Measurements from ENCODE around the gene CARD11.
A peak's percentile ranks its signal among the peaks of the same experiment; 100 is the strongest.

CARD11 gene

GRCh38 chr7:2938514-2939192 is 105.0 kb downstream of the CARD11 start:
- no peak for DNase-seq (ENCODE audit: low read depth, low spot score)
- H3K4me3 ChIP-seq (ENCODE audit: low read depth, low read length) = no peak overlapping the region
- in situ Hi-C loops (cut with HindIII; ENCODE audit: low sequenced_read_pairs) = no loop called here
- TF ChIP-seq CTCF (IDR thresholded peaks at IDR 0.05; ENCODE audit: low read depth, low read length) = no peak

- H3K4me3 ChIP-seq (ENCODE audit: low read depth, low read length) = no peak overlapping the region
- DNase-seq (ENCODE audit: low read depth, low spot score) = no peak
- TF ChIP-seq CTCF (IDR thresholded peaks at IDR 0.05; ENCODE audit: low read depth, low read length) = no peak
- in situ Hi-C loops (cut with HindIII; ENCODE audit: low sequenced_read_pairs) = no loop called here
These were observed 105.8 kb downstream of the CARD11 start for GRCh38 chr7:2937701-2938513.

- DNase-seq (ENCODE audit: low read depth, low spot score) = no peak
- in situ Hi-C loops (cut with HindIII; ENCODE audit: low sequenced_read_pairs) = no loop called here
- no peak for TF ChIP-seq CTCF (IDR thresholded peaks at IDR 0.05; ENCODE audit: low read depth, low read length)
- no peak overlapping the region for H3K4me3 ChIP-seq (ENCODE audit: low read depth, low read length)
These were observed 106.6 kb downstream of the CARD11 start for GRCh38 chr7:2936891-2937580.

GRCh38 chr7:2936301-2936700 is 107.4 kb downstream of the CARD11 start:
- in situ Hi-C loops (cut with HindIII; ENCODE audit: low sequenced_read_pairs) = no loop called here
- no peak overlapping the region for H3K4me3 ChIP-seq (ENCODE audit: low read depth, low read length)
- DNase-seq (ENCODE audit: low read depth, low spot score) = no peak
- no peak for TF ChIP-seq CTCF (IDR thresholded peaks at IDR 0.05; ENCODE audit: low read depth, low read length)

GRCh38 chr7:2934984-2935740 is 108.5 kb downstream of the CARD11 start:
- TF ChIP-seq CTCF (IDR thresholded peaks at IDR 0.05; ENCODE audit: low read depth, low read length) = no peak
- H3K4me3 ChIP-seq (ENCODE audit: low read depth, low read length) = no peak overlapping the region
- DNase-seq (ENCODE audit: low read depth, low spot score) = no peak
- in situ Hi-C loops (cut with HindIII; ENCODE audit: low sequenced_read_pairs) = no loop called here

GRCh38 chr7:2934211-2934731 is 109.4 kb downstream of the CARD11 start:
- in situ Hi-C loops (cut with HindIII; ENCODE audit: low sequenced_read_pairs) = no loop called here
- H3K4me3 ChIP-seq (ENCODE audit: low read depth, low read length) = no peak overlapping the region
- peak; percentile 75 for DNase-seq (ENCODE audit: low read depth, low spot score)
- peak; percentile 28 for TF ChIP-seq CTCF (IDR thresholded peaks at IDR 0.05; ENCODE audit: low read depth, low read length)
